Osteoblast (primary cell): ENCODE data around the gene SLC38A10. TPM values are rescaled to one million over a fixed set of nuclear protein-coding genes. Genes with fewer than 3 reads are reported as not detected.

ENCODE experiments used
- DNase-seq: peaks from one replicate; pipeline ENCODE4 v3.0.0; 2011; ENCODE audit warnings: low spot score, mixed read lengths; ENCODE audit not compliant: insufficient read length; ENCODE audit errors: missing footprints
- H2AFZ ChIP-seq: 2 replicates; pipeline ENCODE4 v1.6.0; 2011; ENCODE audit warnings: mild to moderate bottlenecking, low read length
- H3K27ac ChIP-seq: 2 replicates; pipeline ENCODE4 v1.5.1; 2011; ENCODE audit warnings: mild to moderate bottlenecking, low read depth, low read length, moderate library complexity
- H3K27me3 ChIP-seq: 2 replicates; pipeline ENCODE4 v1.6.0; 2012; ENCODE audit warnings: mild to moderate bottlenecking, control low read depth, inconsistent platforms, low read length, moderate library complexity; ENCODE audit not compliant: insufficient read depth
- H3K36me3 ChIP-seq: 2 replicates; pipeline ENCODE4 v1.5.1; 2011; ENCODE audit warnings: mild to moderate bottlenecking, low read length, control low read depth, moderate library complexity; ENCODE audit not compliant: insufficient read depth
- H3K4me1 ChIP-seq: 2 replicates; pipeline ENCODE4 v1.5.1; 2011; ENCODE audit warnings: mild to moderate bottlenecking, low read length, control low read depth, moderate library complexity; ENCODE audit not compliant: insufficient read depth
- H3K4me2 ChIP-seq: 2 replicates; pipeline ENCODE4 v1.6.0; 2011; ENCODE audit warnings: mild to moderate bottlenecking, low read length; ENCODE audit not compliant: insufficient read depth
- H3K4me3 ChIP-seq: fragments of 200-600 bp; sonication (generic); 3 replicates; pipeline ENCODE4 v1.5.1; 2012; ENCODE audit warnings: mild to moderate bottlenecking, low read length, inconsistent platforms; ENCODE audit not compliant: insufficient read depth
- H3K79me2 ChIP-seq: 2 replicates; pipeline ENCODE4 v1.6.0; 2012; ENCODE audit warnings: mild to moderate bottlenecking, low read length, control low read depth, inconsistent platforms; ENCODE audit not compliant: insufficient read depth
- H3K9me3 ChIP-seq: 2 replicates; pipeline ENCODE4 v1.5.1; 2011; ENCODE audit warnings: low read depth, low read length, control low read depth
- H4K20me1 ChIP-seq: 2 replicates; pipeline ENCODE4 v1.6.0; 2012; ENCODE audit warnings: mild to moderate bottlenecking, low read length, control low read depth; ENCODE audit not compliant: insufficient read depth
- CTCF ChIP-seq: IDR thresholded peaks from 2 replicates; pipeline ENCODE4 v1.5.1; 2011; ENCODE audit warnings: mild to moderate bottlenecking, low read depth, low read length, moderate library complexity; ENCODE audit errors: extremely low read depth
- total RNA-seq: library from RNA; depleted of rRNA; stranded (reverse); fragments of >200 nt; gene quantifications from 2 replicates; pipeline ENCODE4 v1.2.3, GENCODE V29; 2012

The SLC38A10 gene
- total RNA-seq, 1 donor: 92.6 TPM

GRCh38 chr17:81328489-81328888, 33.4 kb upstream of the SLC38A10 start:
- Histone ChIP-seq H3K4me1 (peaks cover 11% of the 10 kb centered on the region), H3K9me3 (no peaks in the 10 kb centered on the region), H3K79me2 (no peaks in the 10 kb centered on the region), H4K20me1 (no peaks in the 10 kb centered on the region), H3K4me2 (no peak overlapping the region), H3K27me3 (peaks cover 18% of the 10 kb centered on the region), H3K4me3 (no peak overlapping the region), H3K27ac (no peak overlapping the region), H2AFZ (no peak overlapping the region), H3K36me3 (no peaks in the 10 kb centered on the region)
- TF ChIP-seq CTCF: no peak
- DNase-seq: no peak

GRCh38 chr17:81325714-81326358, 30.7 kb upstream of the SLC38A10 start:
- H3K27me3 ChIP-seq: peaks cover 4% of the 10 kb centered on the region
- H3K27ac ChIP-seq: no peak overlapping the region
- no peak for TF ChIP-seq CTCF
- no peak overlapping the region for H3K4me2 ChIP-seq
- no peak for DNase-seq
- peaks cover 11% of the 10 kb centered on the region for H3K4me1 ChIP-seq
- H3K36me3 ChIP-seq: no peaks in the 10 kb centered on the region
- no peak overlapping the region for H3K4me3 ChIP-seq
- no peaks in the 10 kb centered on the region for H3K79me2 ChIP-seq
- H3K9me3 ChIP-seq: no peaks in the 10 kb centered on the region
- no peaks in the 10 kb centered on the region for H4K20me1 ChIP-seq
- H2AFZ ChIP-seq: no peak overlapping the region

GRCh38 chr17:81324851-81325713, 30.0 kb upstream of the SLC38A10 start:
- no peak for TF ChIP-seq CTCF
- no peaks in the 10 kb centered on the region for H3K9me3 ChIP-seq
- H3K27me3 ChIP-seq: no peaks in the 10 kb centered on the region
- no peaks in the 10 kb centered on the region for H3K79me2 ChIP-seq
- H3K4me2 ChIP-seq: no peak overlapping the region
- DNase-seq: no peak
- H2AFZ ChIP-seq: no peak overlapping the region
- H3K36me3 ChIP-seq: no peaks in the 10 kb centered on the region
- no peaks in the 10 kb centered on the region for H4K20me1 ChIP-seq
- H3K27ac ChIP-seq: no peak overlapping the region
- H3K4me3 ChIP-seq: no peak overlapping the region
- H3K4me1 ChIP-seq: peaks cover 11% of the 10 kb centered on the region

GRCh38 chr17:81324177-81324850, 29.2 kb upstream of the SLC38A10 start:
- no peaks in the 10 kb centered on the region for H3K27me3 ChIP-seq
- peaks cover 6% of the 10 kb centered on the region for H3K4me1 ChIP-seq
- H2AFZ ChIP-seq: no peak overlapping the region
- no peak for DNase-seq
- no peaks in the 10 kb centered on the region for H3K36me3 ChIP-seq
- no peak for TF ChIP-seq CTCF
- H3K9me3 ChIP-seq: no peaks in the 10 kb centered on the region
- no peak overlapping the region for H3K4me3 ChIP-seq
- no peaks in the 10 kb centered on the region for H3K79me2 ChIP-seq
- H3K4me2 ChIP-seq: no peak overlapping the region
- no peaks in the 10 kb centered on the region for H4K20me1 ChIP-seq
- no peak overlapping the region for H3K27ac ChIP-seq
